ENCODE results near the gene FASTKD3. TPM values are rescaled to one million over a fixed set of nuclear protein-coding genes. Genes with fewer than 3 reads are reported as not detected.

The FASTKD3 gene
- total RNA-seq, 4 donors from 2014 or later, result 4.4 to 14.0 (median 11.2) TPM

- peaks cover 0 to 100% (median 37%) of the 10 kb centered on the region in 3 donors for H3K36me3 ChIP-seq
These were observed 28.3 kb upstream of the FASTKD3 start for GRCh38 chr5:7897014-7897600.

GRCh38 chr5:7894860-7895259 lies 26.0 kb upstream of the FASTKD3 start:
- no peaks in the 10 kb centered on the region for H3K9me3 ChIP-seq
- 72 to 73% methylated on average over 2 of the region's 2 CpGs for WGBS, 2 donors
- H3K36me3 ChIP-seq, result peaks cover 0 to 100% (median 40%) of the 10 kb centered on the region in 3 donors
- TF ChIP-seq POLR2A (IDR thresholded peaks at IDR 0.05), result no peak
- no peak for TF ChIP-seq CTCF (IDR thresholded peaks at IDR 0.05)
- intact Hi-C loops (cut with DNase I), result no loop called here
- no peak overlapping the region for H3K4me3 ChIP-seq
- no peak overlapping the region for H3K27ac ChIP-seq
- H3K4me1 ChIP-seq, result no peaks in the 10 kb centered on the region
- no peaks in the 10 kb centered on the region for H3K27me3 ChIP-seq
- DNase-seq, result no peak

More at GRCh38 chr5:7897014-7897600, 28.3 kb upstream of the FASTKD3 start:
- 56 to 63% methylated on average over 5 of the region's 5 CpGs for WGBS, 2 donors
- H3K27me3 ChIP-seq, result no peaks in the 10 kb centered on the region
- no peak for DNase-seq
- peak in 1 of 6 experiments; percentile 21 for TF ChIP-seq CTCF (IDR thresholded peaks at IDR 0.05)
- TF ChIP-seq POLR2A (IDR thresholded peaks at IDR 0.05), result no peak
- no peaks in the 10 kb centered on the region for H3K4me1 ChIP-seq
- H3K27ac ChIP-seq, result no peak overlapping the region
- H3K4me3 ChIP-seq, result no peak overlapping the region
- H3K9me3 ChIP-seq, result no peaks in the 10 kb centered on the region
- intact Hi-C loops (cut with DNase I), result no loop called here

GRCh38 chr5:7894439-7894838 lies 25.6 kb upstream of the FASTKD3 start:
- Histone ChIP-seq H3K9me3 (no peaks in the 10 kb centered on the region), H3K27ac (no peak overlapping the region), H3K27me3 (no peaks in the 10 kb centered on the region), H3K4me3 (no peak overlapping the region), H3K36me3 (peaks cover 0 to 100% (median 38%) of the 10 kb centered on the region in 3 donors), H3K4me1 (no peaks in the 10 kb centered on the region)
- 78 to 80% methylated on average over 5 of the region's 5 CpGs for WGBS, 2 donors
- intact Hi-C loops (cut with DNase I), result no loop called here
- TF ChIP-seq POLR2A (IDR thresholded peaks at IDR 0.05) (no peak), CTCF (IDR thresholded peaks at IDR 0.05) (no peak)
- DNase-seq, result no peak

- DNase-seq, result no peak
- WGBS, 2 donors, result 89% methylated on average over 9 of the region's 9 CpGs
- TF ChIP-seq CTCF (IDR thresholded peaks at IDR 0.05) (no peak), POLR2A (IDR thresholded peaks at IDR 0.05) (no peak)
- Histone ChIP-seq H3K9me3 (no peaks in the 10 kb centered on the region), H3K4me1 (peaks cover 0 to 4% (median 0%) of the 10 kb centered on the region in 3 donors), H3K36me3 (peaks cover 0 to 89% (median 15%) of the 10 kb centered on the region in 3 donors), H3K27me3 (no peaks in the 10 kb centered on the region), H3K4me3 (no peak overlapping the region), H3K27ac (no peak overlapping the region)
- intact Hi-C loops (cut with DNase I), result no loop called here
These were observed 20.1 kb upstream of the FASTKD3 start for GRCh38 chr5:7888901-7889300.

- peaks cover 0 to 4% (median 0%) of the 10 kb centered on the region in 3 donors for H3K4me1 ChIP-seq
- H3K27ac ChIP-seq, result no peak overlapping the region
- peak; percentile 20 to 57 (median 42) for TF ChIP-seq CTCF (IDR thresholded peaks at IDR 0.05)
- TF ChIP-seq POLR2A (IDR thresholded peaks at IDR 0.05), result no peak
- no peaks in the 10 kb centered on the region for H3K9me3 ChIP-seq
- DNase-seq, result no peak
- H3K4me3 ChIP-seq, result no peak overlapping the region
- H3K27me3 ChIP-seq, result no peaks in the 10 kb centered on the region
- WGBS, 2 donors, result 51 to 55% methylated on average over 7 of the region's 7 CpGs
- intact Hi-C loops (cut with DNase I), result no loop called here
- H3K36me3 ChIP-seq, result peaks cover 0 to 89% (median 9%) of the 10 kb centered on the region in 3 donors
These were observed 18.1 kb upstream of the FASTKD3 start for GRCh38 chr5:7886849-7887475.

All from esophagus squamous epithelium (tissue), 5 donors.